SK-N-SH (cell line): ENCODE results near the gene TRPV2. TPM values are rescaled to one million over a fixed set of nuclear protein-coding genes. Genes with fewer than 3 reads are reported as not detected.

Experiments
- CTCF ChIA-PET: fragments of 300-600, 350-600 bp; formaldehyde crosslinking; extraction: SDS; loops from one replicate; lab custom pipeline; 2021; lab: Yijun Ruan, JAX
- POLR2A ChIA-PET: fragments of 350-600 bp; sonication (Branson Sonifier 250); formaldehyde crosslinking; extraction: SDS; loops from one replicate; lab custom pipeline; 2020; ENCODE audit warnings: antibody characterized with exemption, inconsistent platforms; lab: Yijun Ruan, JAX
- DNase-seq: peaks from one replicate; pipeline ENCODE4 v3.0.0; 2012
- H2AFZ ChIP-seq: fragments of 200-600 bp; sonication (generic); 2 replicates; pipeline ENCODE4 v1.8.1; 2016; ENCODE audit warnings: antibody characterized with exemption, mild to moderate bottlenecking, low read depth
- H3F3A ChIP-seq: fragments of 200-600 bp; sonication (generic); replicated peaks from 2 replicates; pipeline ENCODE3; 2016; ENCODE audit warnings: antibody characterized with exemption, mild to moderate bottlenecking; ENCODE audit not compliant: insufficient read depth
- H3K27ac ChIP-seq, 2 experiments: fragments of 200-500 bp in 1 of 2; fragments of 200-600 bp in 1 of 2; sonication (Bioruptor generic) in 1 of 2; sonication (generic), shearing (Covaris generic) in 1 of 2; 2 replicates each; pipeline versions ENCODE4 v1.5.1 to v1.6.1; 2014 to 2016; ENCODE audit warnings: low read depth in 2 of 2, inconsistent platforms in 1 of 2, low read length in 1 of 2, mild to moderate bottlenecking in 1 of 2, mixed read lengths in 1 of 2
- H3K27me3 ChIP-seq: fragments of 200-600 bp; sonication (generic), shearing (Covaris generic); 2 replicates; pipeline ENCODE4 v1.6.1; 2016; ENCODE audit warnings: mixed run types; ENCODE audit not compliant: insufficient read depth
- H3K36me3 ChIP-seq, 2 experiments: fragments of 200-500 bp in 1 of 2; fragments of 200-600 bp in 1 of 2; sonication (Bioruptor generic) in 1 of 2; sonication (generic) in 1 of 2; replicated peaks in 1 of 2; 2 replicates each; pipeline versions ENCODE3 to v1.5.1; 2014 to 2016; ENCODE audit warnings: low read length in 1 of 2, mild to moderate bottlenecking in 1 of 2; ENCODE audit not compliant: insufficient read depth in 2 of 2, control insufficient read depth in 1 of 2
- H3K4me1 ChIP-seq, 2 experiments: fragments of 200-500 bp in 1 of 2; fragments of 200-600 bp in 1 of 2; sonication (Bioruptor generic) in 1 of 2; sonication (generic), shearing (Covaris generic) in 1 of 2; 2 replicates each; pipeline versions ENCODE4 v1.5.1 to v1.6.1; 2014 to 2016; ENCODE audit warnings: low read depth in 1 of 2, low read length in 1 of 2, mixed run types in 1 of 2; ENCODE audit not compliant: insufficient read depth in 2 of 2, control insufficient read depth in 1 of 2
- H3K4me2 ChIP-seq: fragments of 200-600 bp; sonication (generic), shearing (Covaris generic); 2 replicates; pipeline ENCODE4 v1.6.1; 2017; ENCODE audit warnings: mixed run types
- H3K4me3 ChIP-seq, 2 experiments: fragments of 200-500 bp in 1 of 2; fragments of 200-600 bp in 1 of 2; sonication (Bioruptor generic) in 1 of 2; sonication (generic), shearing (Covaris generic) in 1 of 2; 2 replicates each; pipeline versions ENCODE4 v1.5.1 to v1.8.1; 2014 to 2016; ENCODE audit warnings: low read depth in 2 of 2, inconsistent platforms in 1 of 2, low read length in 1 of 2, mild to moderate bottlenecking in 1 of 2, mixed read lengths in 1 of 2, moderate library complexity in 1 of 2
- H3K79me2 ChIP-seq: fragments of 200-600 bp; sonication (generic); 2 replicates; pipeline ENCODE4 v1.8.1; 2017; ENCODE audit warnings: mild to moderate bottlenecking; ENCODE audit not compliant: insufficient read depth
- H3K9ac ChIP-seq: fragments of 200-600 bp; sonication (generic); 2 replicates; pipeline ENCODE4 v1.6.1; 2017; ENCODE audit warnings: mixed run types
- H3K9me2 ChIP-seq: fragments of 200-600 bp; sonication (generic); 2 replicates; pipeline ENCODE4 v1.6.1; 2017; ENCODE audit warnings: mixed run types
- H3K9me3 ChIP-seq: fragments of 200-600 bp; sonication (generic); 2 replicates; pipeline ENCODE4 v1.6.1; 2017; ENCODE audit warnings: mixed run types, mild to moderate bottlenecking, moderate library complexity
- H4K20me1 ChIP-seq: fragments of 200-600 bp; sonication (generic); 2 replicates; pipeline ENCODE4 v1.6.1; 2017; ENCODE audit warnings: mild to moderate bottlenecking, mixed run types; ENCODE audit not compliant: insufficient read depth
- CHD2 ChIP-seq: fragments of 150-350 bp; IDR thresholded peaks from 2 replicates; pipeline ENCODE4 v1.6.1; 2018; ENCODE audit warnings: low read length; ENCODE audit not compliant: partially characterized antibody
- EP300 ChIP-seq, 2 experiments: IDR thresholded peaks; 2 replicates each; pipeline versions ENCODE4 v1.4.0 to v1.6.1; 2012; ENCODE audit warnings: borderline replicate concordance in 1 of 2, low read depth in 1 of 2, low read length in 1 of 2
- EZH2phosphoT487 ChIP-seq: fragments of 200-600 bp; sonication (generic); IDR thresholded peaks from 2 replicates; pipeline ENCODE4 v1.6.1; 2017; ENCODE audit warnings: low read depth, mixed run types, mild to moderate bottlenecking, antibody characterized with exemption, moderate library complexity, borderline replicate concordance
- FOSL2 ChIP-seq: IDR thresholded peaks from 2 replicates; pipeline ENCODE4 v1.4.0; 2012; ENCODE audit warnings: low read depth, mild to moderate bottlenecking, moderate library complexity, borderline replicate concordance
- FOXJ3 ChIP-seq: sonication (generic); formaldehyde crosslinking; IDR thresholded peaks from 2 replicates; pipeline ENCODE4 v1.5.1; 2020; ENCODE audit warnings: mild to moderate bottlenecking, missing genetic modification reagents
- FOXM1 ChIP-seq: IDR thresholded peaks from 2 replicates; pipeline ENCODE4 v1.4.0; 2012; ENCODE audit warnings: low read depth, mild to moderate bottlenecking
- GABPA ChIP-seq: IDR thresholded peaks from 2 replicates; pipeline ENCODE4 v1.4.0; 2012; ENCODE audit warnings: low read depth, mild to moderate bottlenecking
- JUND ChIP-seq: IDR thresholded peaks from 2 replicates; pipeline ENCODE4 v1.4.0; 2012
- NFIC ChIP-seq: IDR thresholded peaks from 2 replicates; pipeline ENCODE4 v1.4.0; 2012; ENCODE audit warnings: borderline replicate concordance
- NRF1 ChIP-seq: IDR thresholded peaks from 2 replicates; pipeline ENCODE4 v1.6.1; 2012; ENCODE audit warnings: low read depth, mild to moderate bottlenecking, low read length
- RAD21 ChIP-seq: IDR thresholded peaks from 2 replicates; pipeline ENCODE4 v1.6.1; 2012; ENCODE audit warnings: mild to moderate bottlenecking, low read length
- RFX5 ChIP-seq: IDR thresholded peaks from 2 replicates; pipeline ENCODE4 v1.6.1; 2012; ENCODE audit warnings: mild to moderate bottlenecking, improper control_type of control experiment, low read length
- RXRA ChIP-seq: IDR thresholded peaks from 2 replicates; pipeline ENCODE4 v1.4.0; 2012; ENCODE audit warnings: low read depth, mild to moderate bottlenecking, borderline replicate concordance
- SIN3A ChIP-seq: IDR thresholded peaks from 2 replicates; pipeline ENCODE4 v1.6.1; 2012; ENCODE audit warnings: low read depth, mild to moderate bottlenecking, low read length, moderate library complexity, borderline replicate concordance
- SMC3 ChIP-seq: IDR thresholded peaks from 2 replicates; pipeline ENCODE4 v1.6.1; 2012; ENCODE audit warnings: low read depth, low read length, improper control_type of control experiment
- TAF1 ChIP-seq: IDR thresholded peaks from 2 replicates; pipeline ENCODE4 v1.6.1; 2012; ENCODE audit warnings: low read depth, mild to moderate bottlenecking, low read length, moderate library complexity, borderline replicate concordance
- TCF12 ChIP-seq: IDR thresholded peaks from 2 replicates; pipeline ENCODE4 v1.4.0; 2012
- YY1 ChIP-seq: IDR thresholded peaks from 2 replicates; pipeline ENCODE4 v1.4.0; 2012; ENCODE audit warnings: low read depth, mild to moderate bottlenecking
- WGBS: methylation state at CpG from one replicate; pipeline ENCODE4 v1.1.6; 2017; ENCODE audit warnings: low lambda C conversion rate; 5-methylcytosine and 5-hydroxymethylcytosine counted together
- polyA plus RNA-seq, 3 experiments: library from polyadenylated mRNA; depleted of rRNA; stranded (reverse); fragments of >200 nt; gene quantifications; 2 replicates each; pipeline ENCODE4 v1.2.3, GENCODE V29; 2012
- TF ChIP-seq, protein P1 (sequence below): IDR thresholded peaks from 2 replicates; pipeline ENCODE4; 2012
- TF ChIP-seq, protein P2 (sequence below): fragments of 200-600 bp; sonication (generic); IDR thresholded peaks from 2 replicates; pipeline ENCODE4 v1.6.1; 2017; ENCODE audit warnings: antibody characterized with exemption, mild to moderate bottlenecking, moderate library complexity
- TF ChIP-seq, protein P3 (sequence below): fragments of 150-350 bp; IDR thresholded peaks from 2 replicates; pipeline ENCODE4 v1.6.1; 2016; ENCODE audit warnings: mild to moderate bottlenecking, low read depth, low read length
- TF ChIP-seq, protein P4 (sequence below): IDR thresholded peaks from 2 replicates; pipeline ENCODE4 v1.4.0; 2012; ENCODE audit warnings: low read depth, borderline replicate concordance

Gene TRPV2
- polyA plus RNA-seq, 1 of the 3 experiments (the other 2 are of a cell fraction): 11.0 TPM

DNA sequence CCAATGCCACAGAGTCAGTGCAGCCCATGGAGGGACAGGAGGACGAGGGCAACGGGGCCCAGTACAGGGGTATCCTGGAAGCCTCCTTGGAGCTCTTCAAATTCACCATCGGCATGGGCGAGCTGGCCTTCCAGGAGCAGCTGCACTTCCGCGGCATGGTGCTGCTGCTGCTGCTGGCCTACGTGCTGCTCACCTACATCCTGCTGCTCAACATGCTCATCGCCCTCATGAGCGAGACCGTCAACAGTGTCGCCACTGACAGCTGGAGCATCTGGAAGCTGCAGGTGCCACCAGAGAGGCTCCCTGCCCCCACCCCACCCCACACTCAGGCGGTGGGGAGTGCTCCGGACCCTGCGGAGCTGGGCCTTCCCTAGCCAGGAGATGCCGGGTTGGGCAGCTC, 16.6 kb downstream of the TRPV2 start:
- H2AFZ ChIP-seq: no peak overlapping the region
- TF ChIP-seq TAF1 (no peak), NFIC (no peak), RFX5 (no peak), FOXJ3 (no peak), RAD21 (no peak), FOSL2 (no peak), GABPA (no peak), YY1 (no peak), FOXM1 (no peak), TCF12 (no peak), JUND (no peak), EZH2phosphoT487 (no peak), SMC3 (no peak), NRF1 (no peak)
- TF ChIP-seq, protein P1, sequence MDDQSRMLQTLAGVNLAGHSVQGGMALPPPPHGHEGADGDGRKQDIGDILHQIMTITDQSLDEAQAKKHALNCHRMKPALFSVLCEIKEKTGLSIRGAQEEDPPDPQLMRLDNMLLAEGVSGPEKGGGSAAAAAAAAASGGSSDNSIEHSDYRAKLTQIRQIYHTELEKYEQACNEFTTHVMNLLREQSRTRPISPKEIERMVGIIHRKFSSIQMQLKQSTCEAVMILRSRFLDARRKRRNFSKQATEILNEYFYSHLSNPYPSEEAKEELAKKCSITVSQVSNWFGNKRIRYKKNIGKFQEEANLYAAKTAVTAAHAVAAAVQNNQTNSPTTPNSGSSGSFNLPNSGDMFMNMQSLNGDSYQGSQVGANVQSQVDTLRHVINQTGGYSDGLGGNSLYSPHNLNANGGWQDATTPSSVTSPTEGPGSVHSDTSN: no peak
- TF ChIP-seq, protein P2, sequence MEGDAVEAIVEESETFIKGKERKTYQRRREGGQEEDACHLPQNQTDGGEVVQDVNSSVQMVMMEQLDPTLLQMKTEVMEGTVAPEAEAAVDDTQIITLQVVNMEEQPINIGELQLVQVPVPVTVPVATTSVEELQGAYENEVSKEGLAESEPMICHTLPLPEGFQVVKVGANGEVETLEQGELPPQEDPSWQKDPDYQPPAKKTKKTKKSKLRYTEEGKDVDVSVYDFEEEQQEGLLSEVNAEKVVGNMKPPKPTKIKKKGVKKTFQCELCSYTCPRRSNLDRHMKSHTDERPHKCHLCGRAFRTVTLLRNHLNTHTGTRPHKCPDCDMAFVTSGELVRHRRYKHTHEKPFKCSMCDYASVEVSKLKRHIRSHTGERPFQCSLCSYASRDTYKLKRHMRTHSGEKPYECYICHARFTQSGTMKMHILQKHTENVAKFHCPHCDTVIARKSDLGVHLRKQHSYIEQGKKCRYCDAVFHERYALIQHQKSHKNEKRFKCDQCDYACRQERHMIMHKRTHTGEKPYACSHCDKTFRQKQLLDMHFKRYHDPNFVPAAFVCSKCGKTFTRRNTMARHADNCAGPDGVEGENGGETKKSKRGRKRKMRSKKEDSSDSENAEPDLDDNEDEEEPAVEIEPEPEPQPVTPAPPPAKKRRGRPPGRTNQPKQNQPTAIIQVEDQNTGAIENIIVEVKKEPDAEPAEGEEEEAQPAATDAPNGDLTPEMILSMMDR: no peak
- TF ChIP-seq, all 33 proteins: peak for 0
- no peaks in the 10 kb centered on the region for H3K9me2 ChIP-seq
- no peaks in the 10 kb centered on the region for H3K27me3 ChIP-seq
- no peak overlapping the region for H3K4me2 ChIP-seq
- H4K20me1 ChIP-seq: no peaks in the 10 kb centered on the region
- H3K9ac ChIP-seq: no peak overlapping the region
- CTCF ChIA-PET: interaction anchor here (1.4 kb wide), 1 partner anchor 9 kb away, joined by 4 read pairs; no protein-coding TSS in a partner anchor
- no peak overlapping the region for H3K4me3 ChIP-seq
- no peaks in the 10 kb centered on the region for H3K79me2 ChIP-seq
- no peaks in the 10 kb centered on the region for H3K36me3 ChIP-seq
- no peak overlapping the region for H3K27ac ChIP-seq
- DNase-seq: no peak
- 89% methylated on average over 9 of the region's 15 CpGs for WGBS
- POLR2A ChIA-PET: no interaction called here
- H3K4me1 ChIP-seq: peaks cover 0 to 6% of the 10 kb centered on the region in 2 experiments; a peak in 1 of 4 replicates
- no peaks in the 10 kb centered on the region for H3K9me3 ChIP-seq
- no peaks in the 10 kb centered on the region for H3F3A ChIP-seq

DNA sequence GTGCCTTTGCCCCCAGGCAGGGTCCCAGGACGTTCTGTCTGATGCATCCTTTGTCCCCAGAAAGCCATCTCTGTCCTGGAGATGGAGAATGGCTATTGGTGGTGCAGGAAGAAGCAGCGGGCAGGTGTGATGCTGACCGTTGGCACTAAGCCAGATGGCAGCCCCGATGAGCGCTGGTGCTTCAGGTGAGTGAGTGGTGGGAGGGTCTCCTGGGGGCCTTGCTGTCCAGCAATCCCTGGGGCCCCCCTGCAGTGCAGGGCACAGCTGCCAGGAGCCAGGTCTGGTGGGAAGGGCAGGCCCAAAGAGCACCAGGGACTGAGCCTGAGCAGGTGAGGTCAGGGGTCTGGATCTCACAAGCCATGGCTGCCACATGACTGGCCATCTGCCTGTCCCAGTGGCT, 18.1 kb downstream of the TRPV2 start:
- Histone ChIP-seq H2AFZ (no peak overlapping the region), H3K36me3 (no peaks in the 10 kb centered on the region), H3K9me3 (no peaks in the 10 kb centered on the region), H3K4me3 (no peak overlapping the region), H4K20me1 (no peaks in the 10 kb centered on the region), H3F3A (no peaks in the 10 kb centered on the region), H3K79me2 (no peaks in the 10 kb centered on the region), H3K9ac (no peak overlapping the region), H3K27ac (no peak overlapping the region), H3K9me2 (no peaks in the 10 kb centered on the region), H3K4me2 (no peak overlapping the region), H3K27me3 (no peaks in the 10 kb centered on the region), H3K4me1 (peaks cover 0 to 7% of the 10 kb centered on the region in 2 experiments; a peak in 1 of 4 replicates)
- 70% methylated on average over 4 of the region's 5 CpGs for WGBS
- no peak for DNase-seq
- POLR2A ChIA-PET: no interaction called here
- CTCF ChIA-PET: no interaction called here
- TF ChIP-seq, protein P1: no peak
- TF ChIP-seq, protein P3, sequence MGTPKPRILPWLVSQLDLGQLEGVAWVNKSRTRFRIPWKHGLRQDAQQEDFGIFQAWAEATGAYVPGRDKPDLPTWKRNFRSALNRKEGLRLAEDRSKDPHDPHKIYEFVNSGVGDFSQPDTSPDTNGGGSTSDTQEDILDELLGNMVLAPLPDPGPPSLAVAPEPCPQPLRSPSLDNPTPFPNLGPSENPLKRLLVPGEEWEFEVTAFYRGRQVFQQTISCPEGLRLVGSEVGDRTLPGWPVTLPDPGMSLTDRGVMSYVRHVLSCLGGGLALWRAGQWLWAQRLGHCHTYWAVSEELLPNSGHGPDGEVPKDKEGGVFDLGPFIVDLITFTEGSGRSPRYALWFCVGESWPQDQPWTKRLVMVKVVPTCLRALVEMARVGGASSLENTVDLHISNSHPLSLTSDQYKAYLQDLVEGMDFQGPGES: no peak
- no peak for TF ChIP-seq EP300 (IDR thresholded peaks at IDR 0.05; ENCODE audit: borderline replicate concordance in 1 of 2, low read depth in 1 of 2, low read length in 1 of 2)
- no peak for TF ChIP-seq EZH2phosphoT487
- TF ChIP-seq, protein P4, sequence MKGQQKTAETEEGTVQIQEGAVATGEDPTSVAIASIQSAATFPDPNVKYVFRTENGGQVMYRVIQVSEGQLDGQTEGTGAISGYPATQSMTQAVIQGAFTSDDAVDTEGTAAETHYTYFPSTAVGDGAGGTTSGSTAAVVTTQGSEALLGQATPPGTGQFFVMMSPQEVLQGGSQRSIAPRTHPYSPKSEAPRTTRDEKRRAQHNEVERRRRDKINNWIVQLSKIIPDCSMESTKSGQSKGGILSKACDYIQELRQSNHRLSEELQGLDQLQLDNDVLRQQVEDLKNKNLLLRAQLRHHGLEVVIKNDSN: no peak
- TF ChIP-seq SIN3A: no peak
- TF ChIP-seq CHD2: no peak
- TF ChIP-seq GABPA: no peak
- TF ChIP-seq RXRA: no peak
